Measurements from ENCODE around the gene AOC3.
"Not testable (repeated sequence)": the region's sequence is repeated elsewhere in the genome, so short reads cannot be mapped to it uniquely, and the experiment has no call there.

AOC3 gene

DNA sequence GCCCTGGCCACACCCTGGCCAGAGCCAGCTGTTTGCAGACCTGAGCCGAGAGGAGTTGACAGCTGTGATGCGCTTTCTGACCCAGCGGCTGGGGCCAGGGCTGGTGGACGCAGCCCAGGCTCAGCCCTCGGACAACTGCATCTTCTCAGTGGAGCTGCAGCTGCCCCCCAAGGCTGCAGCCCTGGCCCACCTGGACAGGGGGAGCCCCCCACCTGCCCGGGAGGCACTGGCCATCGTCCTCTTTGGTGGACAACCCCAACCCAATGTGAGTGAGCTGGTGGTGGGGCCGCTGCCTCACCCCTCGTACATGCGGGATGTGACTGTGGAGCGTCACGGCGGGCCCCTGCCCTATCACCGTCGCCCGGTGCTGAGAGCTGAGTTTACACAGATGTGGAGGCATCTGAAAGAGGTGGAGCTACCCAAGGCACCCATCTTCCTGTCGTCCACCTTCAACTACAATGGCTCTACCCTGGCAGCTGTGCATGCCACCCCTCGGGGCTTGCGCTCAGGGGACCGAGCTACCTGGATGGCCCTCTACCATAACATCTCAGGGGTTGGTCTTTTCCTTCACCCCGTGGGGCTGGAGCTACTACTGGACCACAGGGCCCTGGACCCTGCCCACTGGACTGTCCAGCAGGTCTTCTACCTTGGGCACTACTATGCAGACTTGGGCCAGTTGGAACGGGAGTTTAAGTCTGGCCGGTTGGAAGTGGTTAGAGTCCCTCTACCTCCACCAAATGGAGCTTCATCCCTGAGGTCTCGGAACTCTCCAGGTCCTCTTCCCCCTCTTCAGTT is 6.0 kb upstream of the AOC3 start:
- no peak for DNase-seq

DNA sequence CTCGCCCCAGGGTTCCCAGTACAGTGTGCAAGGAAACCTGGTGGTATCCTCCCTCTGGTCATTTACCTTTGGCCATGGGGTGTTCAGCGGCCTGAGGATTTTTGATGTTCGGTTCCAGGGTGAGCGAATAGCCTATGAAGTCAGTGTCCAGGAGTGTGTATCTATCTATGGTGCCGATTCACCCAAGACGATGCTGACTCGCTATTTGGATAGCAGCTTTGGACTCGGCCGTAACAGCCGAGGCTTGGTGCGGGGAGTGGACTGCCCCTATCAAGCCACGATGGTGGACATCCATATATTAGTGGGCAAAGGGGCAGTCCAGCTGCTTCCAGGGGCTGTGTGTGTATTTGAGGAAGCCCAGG is 5.5 kb upstream of the AOC3 start:
- no peak for DNase-seq

DNA sequence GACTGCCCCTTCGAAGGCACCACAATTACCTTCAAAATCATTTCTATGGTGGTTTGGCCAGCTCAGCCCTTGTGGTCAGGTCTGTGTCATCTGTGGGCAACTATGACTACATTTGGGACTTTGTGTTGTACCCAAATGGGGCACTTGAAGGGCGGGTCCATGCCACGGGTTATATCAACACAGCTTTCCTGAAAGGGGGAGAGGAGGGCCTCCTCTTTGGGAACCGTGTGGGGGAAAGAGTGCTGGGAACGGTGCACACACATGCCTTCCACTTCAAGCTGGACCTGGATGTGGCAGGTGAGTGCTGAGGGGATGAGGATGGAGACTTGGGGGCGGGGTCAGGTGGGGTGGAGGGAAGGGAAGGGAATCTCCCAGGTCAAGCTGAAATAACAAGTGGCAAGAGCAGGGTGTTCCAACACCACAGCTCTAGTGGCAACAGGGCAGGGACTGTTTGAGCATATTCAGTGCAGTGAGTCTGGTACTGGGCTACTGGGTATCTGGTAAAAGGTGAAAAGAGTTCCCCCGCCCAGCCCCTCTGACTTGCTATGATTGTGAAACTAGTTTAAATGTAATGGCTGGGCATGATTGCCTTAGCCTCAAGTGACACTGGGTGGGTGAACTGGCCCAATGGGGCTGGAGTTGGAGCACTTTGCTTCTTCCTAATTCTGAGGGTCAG is 4.9 kb upstream of the AOC3 start:
- DNase-seq: no peak

DNA sequence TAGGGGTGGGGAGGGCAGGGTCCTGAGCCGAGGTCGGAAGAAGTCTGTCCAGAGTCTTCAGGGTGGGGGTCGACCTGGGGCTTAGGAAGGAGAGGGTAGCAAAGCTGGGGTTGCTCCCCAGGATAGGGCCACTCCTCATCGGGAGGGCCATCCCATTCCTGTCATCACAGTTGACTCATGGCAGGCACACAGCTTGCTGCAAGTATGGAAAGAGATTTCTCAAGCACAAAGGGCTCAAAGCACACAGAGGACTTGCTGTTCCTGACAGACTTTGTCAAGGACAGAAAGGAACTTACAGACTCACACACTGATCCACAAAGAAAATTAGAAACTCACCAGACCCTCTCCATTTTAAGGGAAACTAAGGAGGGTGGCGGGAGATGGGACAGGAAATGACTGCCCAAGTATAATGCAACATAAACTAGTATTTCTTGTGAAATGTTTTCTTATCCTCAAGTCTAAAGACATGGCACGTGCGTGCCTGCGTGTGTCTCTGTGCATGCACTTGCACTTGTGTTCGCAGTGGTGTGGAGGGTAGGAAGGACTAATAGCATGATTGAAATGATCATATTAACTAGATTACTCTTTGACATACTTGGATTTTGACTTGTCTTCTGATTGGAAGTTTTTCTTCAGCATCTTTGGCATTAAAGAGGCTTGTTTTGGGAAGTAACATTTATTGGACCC is 4.3 kb upstream of the AOC3 start:
- DNase-seq: peak; percentile 20

DNA sequence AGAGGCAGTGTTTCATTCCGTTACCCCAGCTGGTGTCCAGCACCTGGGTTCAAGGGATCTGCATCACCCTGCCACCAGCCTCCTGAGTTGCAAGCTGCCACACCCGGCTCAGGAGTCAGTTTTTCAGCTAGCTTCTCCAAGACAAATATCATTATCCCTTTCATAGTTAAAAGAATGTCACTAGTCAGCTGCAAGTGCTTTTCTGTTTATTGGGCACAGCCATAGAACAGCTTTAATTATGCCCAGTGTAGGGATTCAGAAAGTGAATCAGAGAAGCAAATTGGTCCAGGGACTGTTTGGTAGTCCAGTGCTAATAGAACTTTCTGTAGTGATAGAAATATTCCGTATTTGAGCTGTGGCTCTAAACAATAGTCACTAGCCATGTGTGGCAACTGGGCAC is 2.9 kb upstream of the AOC3 start:
- no peak for DNase-seq

DNA sequence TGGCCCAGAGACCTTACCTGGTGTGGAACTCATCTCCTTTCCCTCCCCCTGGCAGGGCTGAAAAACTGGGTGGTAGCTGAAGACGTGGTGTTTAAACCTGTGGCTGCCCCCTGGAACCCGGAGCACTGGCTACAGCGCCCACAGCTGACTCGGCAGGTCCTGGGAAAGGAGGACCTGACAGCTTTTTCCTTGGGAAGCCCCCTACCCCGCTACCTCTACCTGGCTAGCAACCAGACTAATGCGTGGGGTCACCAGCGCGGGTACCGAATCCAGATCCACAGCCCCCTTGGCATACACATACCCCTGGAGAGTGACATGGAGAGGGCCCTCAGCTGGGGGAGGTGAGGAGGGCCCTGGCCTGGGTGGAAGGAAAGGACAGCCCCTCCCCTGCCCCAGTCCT is 2.0 kb upstream of the AOC3 start:
- DNase-seq: no peak

DNA sequence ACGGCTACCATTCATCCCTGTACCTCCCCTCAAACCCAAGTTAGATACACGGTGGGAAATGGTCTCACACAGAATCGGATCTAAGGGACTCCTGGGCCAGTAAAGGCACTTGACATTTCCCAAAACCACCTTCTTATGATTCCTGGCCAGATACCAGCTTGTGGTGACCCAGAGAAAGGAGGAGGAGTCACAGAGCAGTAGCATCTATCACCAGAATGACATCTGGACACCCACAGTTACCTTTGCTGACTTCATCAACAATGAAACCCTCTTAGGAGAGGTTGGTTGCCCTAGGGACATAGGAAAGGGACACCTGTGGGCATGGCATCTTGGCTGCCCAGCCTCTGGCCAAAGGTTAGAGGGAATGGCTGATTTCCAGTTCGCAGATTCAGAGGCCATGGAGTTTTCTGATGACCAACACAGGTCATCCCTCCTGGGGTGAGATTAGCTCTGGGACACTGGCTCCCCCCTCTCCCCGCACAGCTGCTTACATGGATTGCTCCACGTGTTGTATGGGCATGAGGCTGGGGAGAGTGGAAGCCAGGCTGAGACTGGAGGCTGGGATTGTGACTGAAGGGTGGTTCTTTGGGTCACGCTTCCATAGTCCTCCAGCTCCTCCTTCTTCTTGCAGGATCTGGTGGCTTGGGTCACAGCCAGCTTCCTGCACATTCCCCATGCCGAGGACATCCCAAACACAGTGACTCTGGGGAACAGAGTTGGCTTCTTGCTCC is 1.4 kb upstream of the AOC3 start:
- no peak for DNase-seq

DNA sequence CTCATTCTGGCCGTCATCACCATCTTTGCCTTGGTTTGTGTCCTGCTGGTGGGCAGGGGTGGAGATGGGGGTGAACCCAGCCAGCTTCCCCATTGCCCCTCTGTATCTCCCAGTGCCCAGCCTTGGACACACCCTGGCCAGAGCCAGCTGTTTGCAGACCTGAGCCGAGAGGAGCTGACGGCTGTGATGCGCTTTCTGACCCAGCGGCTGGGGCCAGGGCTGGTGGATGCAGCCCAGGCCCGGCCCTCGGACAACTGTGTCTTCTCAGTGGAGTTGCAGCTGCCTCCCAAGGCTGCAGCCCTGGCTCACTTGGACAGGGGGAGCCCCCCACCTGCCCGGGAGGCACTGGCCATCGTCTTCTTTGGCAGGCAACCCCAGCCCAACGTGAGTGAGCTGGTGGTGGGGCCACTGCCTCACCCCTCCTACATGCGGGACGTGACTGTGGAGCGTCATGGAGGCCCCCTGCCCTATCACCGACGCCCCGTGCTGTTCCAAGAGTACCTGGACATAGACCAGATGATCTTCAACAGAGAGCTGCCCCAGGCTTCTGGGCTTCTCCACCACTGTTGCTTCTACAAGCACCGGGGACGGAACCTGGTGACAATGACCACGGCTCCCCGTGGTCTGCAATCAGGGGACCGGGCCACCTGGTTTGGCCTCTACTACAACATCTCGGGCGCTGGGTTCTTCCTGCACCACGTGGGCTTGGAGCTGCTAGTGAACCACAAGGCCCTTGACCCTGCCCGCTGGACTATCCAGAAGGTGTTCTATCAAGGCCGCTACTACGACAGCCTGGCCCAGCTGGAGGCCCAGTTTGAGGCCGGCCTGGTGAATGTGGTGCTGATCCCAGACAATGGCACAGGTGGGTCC is 607 bp downstream of the AOC3 start:
- DNase-seq: not testable (repeated sequence)

DNA sequence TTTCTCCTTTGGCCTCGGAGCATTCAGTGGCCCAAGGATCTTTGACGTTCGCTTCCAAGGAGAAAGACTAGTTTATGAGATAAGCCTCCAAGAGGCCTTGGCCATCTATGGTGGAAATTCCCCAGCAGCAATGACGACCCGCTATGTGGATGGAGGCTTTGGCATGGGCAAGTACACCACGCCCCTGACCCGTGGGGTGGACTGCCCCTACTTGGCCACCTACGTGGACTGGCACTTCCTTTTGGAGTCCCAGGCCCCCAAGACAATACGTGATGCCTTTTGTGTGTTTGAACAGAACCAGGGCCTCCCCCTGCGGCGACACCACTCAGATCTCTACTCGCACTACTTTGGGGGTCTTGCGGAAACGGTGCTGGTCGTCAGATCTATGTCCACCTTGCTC is 1.4 kb downstream of the AOC3 start:
- DNase-seq: no peak

DNA sequence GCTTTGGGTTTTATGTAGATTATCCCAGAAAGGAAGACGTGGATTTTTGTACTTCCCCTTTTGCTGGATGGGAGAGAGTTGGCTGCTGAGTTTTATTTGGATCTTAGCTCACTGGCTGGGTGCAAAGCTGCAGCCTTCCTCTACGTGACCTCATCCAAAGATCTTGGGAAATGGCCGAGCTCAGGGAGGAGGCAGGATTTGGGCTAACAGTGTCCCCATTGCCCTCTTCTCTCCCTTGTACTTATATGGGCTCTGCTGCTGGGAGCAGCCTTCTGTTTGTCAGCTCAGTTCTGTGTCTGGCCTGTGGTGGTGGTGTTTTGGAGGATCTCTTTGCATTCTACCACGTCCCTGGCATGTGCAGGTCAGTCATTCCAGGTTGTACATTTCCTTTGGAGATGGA is 2.0 kb downstream of the AOC3 start:
- DNase-seq: no peak

DNA sequence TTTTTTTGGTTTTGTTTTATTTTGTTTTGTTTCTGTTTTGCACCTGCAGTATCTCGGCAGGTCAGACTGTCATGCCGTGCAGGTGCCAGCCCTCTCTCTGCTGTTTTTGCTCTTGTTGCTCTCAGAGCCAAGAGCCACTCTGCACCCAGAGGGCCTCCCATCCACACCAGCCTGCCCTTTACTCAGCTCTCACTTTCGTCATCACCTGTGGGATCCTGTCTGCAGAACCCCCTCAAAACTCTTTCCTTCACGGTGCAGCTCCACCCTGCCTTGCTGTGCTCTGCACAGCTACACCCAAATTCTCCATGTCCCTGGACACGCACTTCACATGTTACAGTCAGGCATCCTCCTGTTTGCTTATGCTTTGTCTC is 2.6 kb downstream of the AOC3 start:
- DNase-seq: no peak

DNA sequence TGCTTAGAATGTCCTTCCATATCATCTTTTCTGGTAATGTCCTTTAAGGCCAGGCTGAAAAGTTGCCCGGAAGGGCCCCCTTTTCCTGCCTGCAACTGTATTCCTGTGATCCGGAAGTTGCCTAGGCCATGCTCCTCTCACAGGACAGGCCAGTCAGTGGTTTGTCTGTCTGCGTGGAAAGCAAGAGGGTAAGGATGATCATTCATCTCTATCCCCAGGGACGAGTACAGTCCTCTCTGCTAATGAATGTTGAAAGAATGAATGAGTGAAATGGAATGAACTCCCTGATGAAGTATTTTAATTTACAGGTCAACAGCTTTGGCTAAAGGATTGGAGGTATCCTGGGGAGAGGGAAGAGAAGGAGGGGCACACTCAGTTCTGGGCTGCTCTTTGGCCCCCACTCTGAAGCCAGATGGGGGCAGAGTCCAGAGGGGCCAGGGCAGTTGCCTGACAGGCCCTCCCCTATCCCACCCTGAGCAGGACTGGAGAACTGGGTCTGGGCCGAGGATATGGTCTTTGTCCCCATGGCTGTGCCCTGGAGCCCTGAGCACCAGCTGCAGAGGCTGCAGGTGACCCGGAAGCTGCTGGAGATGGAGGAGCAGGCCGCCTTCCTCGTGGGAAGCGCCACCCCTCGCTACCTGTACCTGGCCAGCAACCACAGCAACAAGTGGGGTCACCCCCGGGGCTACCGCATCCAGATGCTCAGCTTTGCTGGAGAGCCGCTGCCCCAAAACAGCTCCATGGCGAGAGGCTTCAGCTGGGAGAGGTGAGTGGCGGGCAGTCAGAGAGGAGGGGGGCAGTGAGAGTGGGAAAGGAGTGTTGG is 3.2 kb downstream of the AOC3 start:
- DNase-seq: no peak

DNA sequence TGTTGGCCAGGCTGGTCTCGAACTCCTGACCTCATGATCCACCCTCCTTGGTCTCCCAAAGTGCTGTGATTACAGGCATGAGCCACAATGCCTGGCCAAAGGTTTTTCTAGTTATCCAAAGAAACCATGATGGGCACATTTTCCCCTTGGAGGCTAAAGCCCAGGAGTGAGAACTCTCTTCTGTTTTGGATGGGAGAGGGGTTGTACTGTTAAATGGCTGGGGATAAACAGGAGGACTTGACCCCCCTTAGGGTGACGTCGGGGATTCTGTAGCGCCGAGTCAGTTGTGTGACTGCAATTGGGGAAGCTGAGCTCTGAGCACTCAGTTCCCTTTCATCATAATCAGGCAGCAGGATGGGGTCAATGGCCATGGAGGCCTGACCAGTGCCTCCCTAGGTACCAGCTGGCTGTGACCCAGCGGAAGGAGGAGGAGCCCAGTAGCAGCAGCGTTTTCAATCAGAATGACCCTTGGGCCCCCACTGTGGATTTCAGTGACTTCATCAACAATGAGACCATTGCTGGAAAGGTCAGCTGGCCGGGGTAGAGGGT is 4.1 kb downstream of the AOC3 start:
- no peak for DNase-seq

DNA sequence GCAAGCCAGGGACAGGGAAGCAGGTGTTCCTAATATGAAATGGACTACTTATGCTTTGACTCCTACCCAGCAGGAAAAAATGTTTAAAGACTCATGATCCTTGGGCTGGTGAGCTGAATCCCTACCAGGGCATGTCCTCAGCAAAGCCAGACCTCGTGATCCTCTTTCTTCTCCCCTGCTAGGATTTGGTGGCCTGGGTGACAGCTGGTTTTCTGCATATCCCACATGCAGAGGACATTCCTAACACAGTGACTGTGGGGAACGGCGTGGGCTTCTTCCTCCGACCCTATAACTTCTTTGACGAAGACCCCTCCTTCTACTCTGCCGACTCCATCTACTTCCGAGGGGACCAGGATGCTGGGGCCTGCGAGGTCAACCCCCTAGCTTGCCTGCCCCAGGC is 5.1 kb downstream of the AOC3 start:
- not testable (repeated sequence) for DNase-seq

DNA sequence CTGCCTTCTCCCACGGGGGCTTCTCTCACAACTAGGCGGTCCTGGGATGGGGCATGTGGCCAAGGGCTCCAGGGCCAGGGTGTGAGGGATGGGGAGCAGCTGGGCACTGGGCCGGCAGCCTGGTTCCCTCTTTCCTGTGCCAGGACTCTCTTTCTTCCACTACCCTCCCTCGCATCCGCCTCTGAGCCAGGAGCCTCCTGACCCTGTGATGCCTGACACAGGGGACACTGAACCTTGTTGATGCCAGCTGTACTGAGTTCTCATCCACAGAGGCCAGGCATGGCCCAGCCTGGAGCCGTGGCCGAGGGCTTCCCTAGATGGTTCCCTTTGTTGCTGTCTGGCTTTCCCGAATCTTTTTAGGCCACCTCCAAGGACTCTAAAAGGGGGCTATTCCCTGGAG is 5.5 kb downstream of the AOC3 start:
- DNase-seq: not testable (repeated sequence)

DNA sequence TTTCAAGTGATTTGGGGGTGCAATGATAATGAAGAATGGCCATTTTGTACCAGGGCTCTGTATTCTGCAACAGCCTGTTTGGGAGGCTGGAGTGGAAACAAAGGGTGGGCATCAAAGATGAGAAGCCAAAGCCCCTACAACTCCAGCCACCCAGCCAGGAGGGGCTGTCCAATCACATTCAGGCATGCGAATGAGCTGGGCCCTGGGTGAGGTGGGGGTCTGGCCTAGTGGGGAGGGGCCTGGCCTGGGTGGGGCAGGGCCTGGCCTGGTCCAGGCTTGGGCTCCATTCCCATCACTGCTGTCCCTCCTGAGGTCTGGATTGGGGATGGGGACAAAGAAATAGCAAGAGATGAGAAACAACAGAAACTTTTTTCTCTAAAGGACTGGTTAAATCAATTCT is 6.4 kb downstream of the AOC3 start:
- no peak for DNase-seq

DNA sequence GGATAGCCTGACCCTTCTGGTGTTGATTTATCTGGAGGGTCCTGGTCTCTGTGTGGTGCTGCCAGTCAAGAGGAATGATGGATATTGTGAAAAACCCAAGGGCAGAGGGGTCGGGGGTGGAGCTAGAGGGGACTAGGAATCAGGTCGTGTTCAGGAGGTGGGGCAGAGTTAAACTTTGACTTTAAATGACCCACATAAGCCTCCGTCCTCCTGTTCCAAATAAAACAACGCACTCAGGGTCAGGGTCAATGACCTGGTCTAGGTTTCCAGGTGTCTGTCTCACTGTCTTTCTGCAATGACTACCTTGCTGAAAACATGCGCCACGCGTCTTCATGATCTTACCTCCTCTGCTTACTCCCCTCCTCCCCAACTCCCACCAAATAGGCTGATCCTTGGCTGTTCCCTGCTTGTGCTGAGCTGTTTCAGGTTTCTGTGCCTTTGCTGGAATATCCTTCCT is 14.7 kb downstream of the AOC3 start:
- no peak for DNase-seq

DNA sequence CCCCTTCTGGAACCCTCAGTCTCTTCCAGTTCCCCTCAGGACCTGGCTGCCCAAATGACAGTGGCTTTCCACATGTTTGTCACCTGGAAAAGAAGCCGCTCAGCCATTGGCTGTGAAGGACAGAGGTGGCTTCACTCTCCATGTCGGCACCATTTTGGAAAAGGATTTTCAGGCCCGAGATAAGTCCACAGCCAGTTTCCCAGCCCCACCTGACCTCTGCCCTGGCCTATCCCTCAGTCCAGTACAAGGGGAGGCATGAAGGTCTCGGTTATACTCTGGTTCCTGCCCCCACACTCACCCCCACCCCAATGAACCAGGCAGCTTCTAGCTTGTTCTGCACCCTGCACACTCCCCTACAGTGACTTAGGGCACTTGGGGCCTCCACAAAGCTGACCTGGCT is 15.2 kb downstream of the AOC3 start:
- no peak for DNase-seq

DNA sequence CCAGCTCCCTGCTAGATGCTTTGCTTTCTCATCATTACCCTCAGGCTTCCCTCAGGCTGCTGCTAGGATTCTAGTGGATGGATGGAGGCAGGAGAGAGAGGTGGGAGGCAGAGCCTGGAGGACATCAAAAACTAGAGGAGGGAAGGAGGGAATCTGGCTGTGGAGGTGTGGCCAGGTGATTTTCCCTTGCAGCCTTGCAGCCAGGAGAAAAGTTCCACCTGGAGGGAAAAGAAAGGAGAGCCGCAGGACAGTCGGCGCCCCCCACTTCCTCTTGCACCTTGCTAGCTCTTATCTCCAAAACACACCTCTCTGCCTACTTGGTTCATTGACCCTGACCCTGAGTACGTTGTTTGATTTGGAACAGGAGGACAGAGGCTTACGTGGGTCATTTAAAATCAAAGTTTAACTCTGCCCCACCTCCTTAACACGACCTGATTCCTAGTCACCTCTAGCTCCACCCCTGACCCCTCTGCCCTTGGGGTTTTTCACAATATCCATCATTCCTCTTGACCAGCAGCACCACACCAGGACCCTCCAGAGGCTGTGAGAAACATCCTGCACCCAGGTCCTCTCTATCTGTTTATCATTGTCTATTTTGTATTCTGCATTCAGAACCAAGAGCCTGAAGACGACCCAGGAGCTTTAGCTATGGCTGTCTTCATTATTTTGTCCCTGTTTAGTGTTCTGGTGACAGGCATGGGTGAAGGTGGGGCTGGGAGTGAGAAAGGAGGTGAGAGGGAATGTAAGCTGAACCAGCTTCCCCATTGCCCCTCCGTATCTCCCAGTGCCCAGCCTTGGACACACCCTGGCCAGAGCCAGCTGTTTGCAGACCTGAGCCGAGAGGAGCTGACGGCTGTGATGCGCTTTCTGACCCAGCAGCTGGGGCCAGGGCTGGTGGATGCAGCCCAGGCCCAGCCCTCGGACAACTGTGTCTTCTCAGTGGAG is 15.9 kb downstream of the AOC3 start:
- no peak for DNase-seq

DNA sequence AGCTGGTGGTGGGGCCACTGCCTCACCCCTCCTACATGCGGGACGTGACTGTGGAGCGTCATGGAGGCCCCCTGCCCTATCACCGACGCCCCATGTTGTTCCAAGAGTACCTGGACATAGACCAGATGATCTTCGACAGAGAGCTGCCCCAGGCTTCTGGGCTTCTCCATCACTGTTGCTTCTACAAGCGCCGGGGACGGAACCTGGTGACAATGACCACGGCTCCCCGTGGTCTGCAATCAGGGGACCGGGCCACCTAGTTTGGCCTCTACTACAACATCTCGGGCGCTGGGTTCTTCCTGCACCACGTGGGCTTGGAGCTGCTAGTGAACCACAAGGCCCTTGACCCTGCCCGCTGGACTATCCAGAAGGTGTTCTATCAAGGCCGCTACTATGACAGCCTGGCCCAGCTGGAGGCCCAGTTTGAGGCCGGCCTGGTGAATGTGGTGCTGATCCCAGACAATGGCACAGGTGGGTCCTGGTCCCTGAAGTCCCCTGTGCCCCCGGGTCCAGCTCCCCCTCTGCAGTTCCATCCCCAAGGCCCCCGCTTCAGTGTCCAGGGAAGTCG is 16.8 kb downstream of the AOC3 start:
- DNase-seq: not testable (repeated sequence)
